BE2C (cell line): Measurements from ENCODE around the gene CUEDC2.
A peak's percentile ranks its signal among the peaks of the same experiment; 100 is the strongest.
"Not testable (repeated sequence)": the region's sequence is repeated elsewhere in the genome, so short reads cannot be mapped to it uniquely, and the experiment has no call there.

Experiments used
- DNase-seq: peaks from one replicate; pipeline ENCODE4 v3.0.0-alpha.2; 2020
- H3K27me3 ChIP-seq: fragments of 250-450 bp; sonication (Bioruptor Pico); 2 replicates; pipeline ENCODE4 v1.5.1; 2020; ENCODE audit warnings: mild to moderate bottlenecking
- H3K36me3 ChIP-seq: fragments of 250-450 bp; sonication (Bioruptor Pico); 2 replicates; pipeline ENCODE4 v1.5.1; 2020; ENCODE audit warnings: mild to moderate bottlenecking
- H3K4me1 ChIP-seq: fragments of 250-450 bp; sonication (Bioruptor Pico); 2 replicates; pipeline ENCODE4 v1.5.1; 2020
- H3K4me3 ChIP-seq: 2 replicates; pipeline ENCODE4 v1.5.1; 2011; ENCODE audit warnings: low read depth, low read length
- H3K9me3 ChIP-seq: fragments of 250-450 bp; sonication (Bioruptor Pico); 2 replicates; pipeline ENCODE4 v1.5.1; 2020
- TF ChIP-seq, protein P1 (sequence below): IDR thresholded peaks from 2 replicates; pipeline ENCODE4 v1.5.1; 2012; ENCODE audit warnings: mild to moderate bottlenecking, low read depth, low read length

CUEDC2 gene

DNA sequence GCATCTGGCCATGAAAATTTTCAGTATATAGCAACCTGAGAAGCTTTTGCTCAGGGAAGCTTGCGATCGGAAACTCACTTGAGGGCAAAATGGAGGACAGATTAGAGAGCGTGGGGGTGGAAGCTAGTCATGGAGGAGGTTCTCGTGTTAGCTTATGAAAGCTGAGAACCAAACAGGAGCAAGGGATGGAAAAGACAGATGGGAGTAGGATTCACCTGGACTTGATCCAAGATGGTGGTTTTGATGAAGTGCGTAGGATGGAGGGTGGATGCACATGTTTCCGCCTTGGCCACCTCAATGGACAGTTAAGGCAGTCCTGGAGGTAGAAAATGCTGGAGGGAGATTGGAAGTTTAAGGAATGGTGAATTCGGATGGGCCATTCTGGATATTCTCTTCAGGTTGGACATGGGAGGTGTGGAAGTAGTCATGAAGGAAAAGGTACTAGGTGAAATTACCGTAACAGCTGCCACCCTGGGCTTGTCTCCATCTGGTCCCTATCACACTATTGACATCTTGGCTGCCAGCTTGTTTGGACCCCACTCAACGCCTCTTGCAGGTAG, 25.3 kb upstream of the CUEDC2 start:
- H3K27me3 ChIP-seq: no peaks in the 10 kb centered on the region
- no peak for DNase-seq
- H3K9me3 ChIP-seq: no peaks in the 10 kb centered on the region
- no peaks in the 10 kb centered on the region; the same call in 1 of the 2 replicates for H3K4me1 ChIP-seq
- H3K36me3 ChIP-seq: no peaks in the 10 kb centered on the region
- no peak overlapping the region for H3K4me3 ChIP-seq
- TF ChIP-seq, protein P1, sequence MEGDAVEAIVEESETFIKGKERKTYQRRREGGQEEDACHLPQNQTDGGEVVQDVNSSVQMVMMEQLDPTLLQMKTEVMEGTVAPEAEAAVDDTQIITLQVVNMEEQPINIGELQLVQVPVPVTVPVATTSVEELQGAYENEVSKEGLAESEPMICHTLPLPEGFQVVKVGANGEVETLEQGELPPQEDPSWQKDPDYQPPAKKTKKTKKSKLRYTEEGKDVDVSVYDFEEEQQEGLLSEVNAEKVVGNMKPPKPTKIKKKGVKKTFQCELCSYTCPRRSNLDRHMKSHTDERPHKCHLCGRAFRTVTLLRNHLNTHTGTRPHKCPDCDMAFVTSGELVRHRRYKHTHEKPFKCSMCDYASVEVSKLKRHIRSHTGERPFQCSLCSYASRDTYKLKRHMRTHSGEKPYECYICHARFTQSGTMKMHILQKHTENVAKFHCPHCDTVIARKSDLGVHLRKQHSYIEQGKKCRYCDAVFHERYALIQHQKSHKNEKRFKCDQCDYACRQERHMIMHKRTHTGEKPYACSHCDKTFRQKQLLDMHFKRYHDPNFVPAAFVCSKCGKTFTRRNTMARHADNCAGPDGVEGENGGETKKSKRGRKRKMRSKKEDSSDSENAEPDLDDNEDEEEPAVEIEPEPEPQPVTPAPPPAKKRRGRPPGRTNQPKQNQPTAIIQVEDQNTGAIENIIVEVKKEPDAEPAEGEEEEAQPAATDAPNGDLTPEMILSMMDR: no peak

DNA sequence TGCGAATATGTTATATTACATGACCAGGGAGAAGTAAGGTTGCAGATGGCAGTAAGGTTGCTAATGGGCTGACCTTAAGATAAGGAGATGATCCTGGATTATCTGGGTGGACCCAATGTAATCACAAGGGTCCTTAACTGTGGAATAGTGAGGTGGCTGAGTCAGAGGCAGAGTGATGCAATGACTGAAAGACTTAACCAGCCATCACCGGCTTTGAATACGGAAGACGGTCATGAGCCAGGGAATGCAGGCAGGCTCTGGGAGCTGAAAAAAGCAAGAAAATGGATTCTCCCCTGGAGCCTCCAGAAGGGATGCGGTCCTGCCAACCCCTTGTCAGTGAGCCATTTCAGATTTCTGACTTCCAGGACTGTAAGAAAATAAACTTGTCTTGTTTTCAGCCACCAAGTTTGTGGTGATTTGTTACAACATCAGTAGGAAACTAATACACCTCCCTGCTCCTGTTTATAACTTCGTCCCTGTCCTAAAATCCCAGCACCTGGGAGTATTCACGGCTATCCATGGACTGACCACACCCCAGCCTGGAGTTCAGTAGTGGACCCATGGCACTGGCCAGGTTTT, 23.6 kb upstream of the CUEDC2 start:
- H3K4me3 ChIP-seq: no peak overlapping the region
- no peak for DNase-seq
- H3K4me1 ChIP-seq: no peaks in the 10 kb centered on the region
- no peaks in the 10 kb centered on the region for H3K36me3 ChIP-seq
- H3K27me3 ChIP-seq: no peaks in the 10 kb centered on the region
- TF ChIP-seq, protein P1: no peak
- H3K9me3 ChIP-seq: no peaks in the 10 kb centered on the region

DNA sequence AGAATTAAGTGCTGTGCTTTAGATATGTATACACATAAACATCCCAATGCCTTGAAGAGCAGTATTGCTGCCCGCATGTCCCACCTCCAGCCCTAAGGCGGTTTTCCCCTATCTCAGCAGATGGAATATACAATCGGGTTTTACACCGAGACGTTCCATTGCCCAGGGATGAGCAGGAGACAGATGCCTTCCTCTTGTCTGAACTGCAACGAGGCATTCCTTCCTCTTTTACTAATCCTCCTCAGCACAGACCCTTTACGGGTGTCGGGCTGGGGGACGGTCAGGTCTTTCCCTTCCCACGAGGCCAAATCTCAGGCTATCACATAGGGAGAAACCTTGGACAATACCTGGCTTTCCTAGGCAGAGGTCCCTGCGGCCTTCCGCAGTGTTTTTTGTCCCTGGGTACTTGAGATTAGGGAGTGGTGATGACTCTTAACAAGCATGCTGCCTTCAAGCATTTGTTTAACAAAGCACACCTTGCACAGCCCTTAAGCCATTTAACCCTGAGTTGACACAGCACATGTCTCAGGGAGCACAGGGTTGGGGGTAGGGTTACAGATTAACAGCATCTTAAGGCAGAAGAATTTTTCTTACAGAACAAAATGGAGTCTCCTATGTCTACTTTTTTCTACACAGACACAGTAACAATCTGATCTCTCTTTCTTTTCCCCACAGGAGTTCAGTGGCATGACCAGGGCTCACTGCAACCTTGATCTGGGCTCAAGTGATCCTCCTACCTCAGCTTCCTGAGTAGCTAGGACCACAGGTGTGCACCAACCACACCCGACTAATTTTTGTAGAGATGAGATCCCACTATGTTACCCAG, 22.5 kb upstream of the CUEDC2 start:
- DNase-seq, H3K4me1 ChIP-seq, H3K9me3 ChIP-seq, H3K27me3 ChIP-seq, H3K36me3 ChIP-seq, H3K4me3 ChIP-seq: not testable (repeated sequence)

DNA sequence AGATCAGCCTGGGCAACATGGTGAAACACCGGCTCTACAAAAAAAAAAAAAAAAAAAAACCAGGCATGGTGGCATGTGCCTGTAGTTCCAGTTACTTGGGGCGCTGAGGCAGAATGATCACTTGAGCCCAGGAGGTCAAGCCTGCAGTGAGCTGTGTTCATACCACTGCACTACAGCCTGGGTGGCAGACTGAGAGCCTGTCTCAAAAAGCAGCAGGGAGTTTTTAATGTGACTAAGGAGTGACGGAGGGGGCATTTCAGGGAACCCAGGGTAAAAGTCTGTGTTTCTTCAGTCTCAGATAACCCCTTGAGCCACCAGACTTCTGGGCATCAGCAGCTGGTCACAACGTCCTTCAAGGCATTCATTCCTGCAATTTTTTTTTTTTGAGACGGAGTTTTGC, 21.1 kb upstream of the CUEDC2 start:
- Histone ChIP-seq H3K36me3 (no peaks in the 10 kb centered on the region), H3K4me3 (no peak overlapping the region), H3K27me3 (no peaks in the 10 kb centered on the region)

GRCh38 chr10:102452672-102453340, 20.4 kb upstream of the CUEDC2 start:
- peak; percentile 38 for DNase-seq
- H3K36me3 ChIP-seq: no peaks in the 10 kb centered on the region
- H3K9me3 ChIP-seq: no peaks in the 10 kb centered on the region
- TF ChIP-seq, protein P1: no peak
- H3K27me3 ChIP-seq: no peaks in the 10 kb centered on the region
- no peaks in the 10 kb centered on the region for H3K4me1 ChIP-seq
- no peak overlapping the region for H3K4me3 ChIP-seq

More for the DNA sequence above, 21.1 kb upstream of the CUEDC2 start:
- Histone ChIP-seq H3K9me3 (no peaks in the 10 kb centered on the region), H3K4me1 (no peaks in the 10 kb centered on the region)
- TF ChIP-seq, protein P1: no peak
- DNase-seq: no peak

DNA sequence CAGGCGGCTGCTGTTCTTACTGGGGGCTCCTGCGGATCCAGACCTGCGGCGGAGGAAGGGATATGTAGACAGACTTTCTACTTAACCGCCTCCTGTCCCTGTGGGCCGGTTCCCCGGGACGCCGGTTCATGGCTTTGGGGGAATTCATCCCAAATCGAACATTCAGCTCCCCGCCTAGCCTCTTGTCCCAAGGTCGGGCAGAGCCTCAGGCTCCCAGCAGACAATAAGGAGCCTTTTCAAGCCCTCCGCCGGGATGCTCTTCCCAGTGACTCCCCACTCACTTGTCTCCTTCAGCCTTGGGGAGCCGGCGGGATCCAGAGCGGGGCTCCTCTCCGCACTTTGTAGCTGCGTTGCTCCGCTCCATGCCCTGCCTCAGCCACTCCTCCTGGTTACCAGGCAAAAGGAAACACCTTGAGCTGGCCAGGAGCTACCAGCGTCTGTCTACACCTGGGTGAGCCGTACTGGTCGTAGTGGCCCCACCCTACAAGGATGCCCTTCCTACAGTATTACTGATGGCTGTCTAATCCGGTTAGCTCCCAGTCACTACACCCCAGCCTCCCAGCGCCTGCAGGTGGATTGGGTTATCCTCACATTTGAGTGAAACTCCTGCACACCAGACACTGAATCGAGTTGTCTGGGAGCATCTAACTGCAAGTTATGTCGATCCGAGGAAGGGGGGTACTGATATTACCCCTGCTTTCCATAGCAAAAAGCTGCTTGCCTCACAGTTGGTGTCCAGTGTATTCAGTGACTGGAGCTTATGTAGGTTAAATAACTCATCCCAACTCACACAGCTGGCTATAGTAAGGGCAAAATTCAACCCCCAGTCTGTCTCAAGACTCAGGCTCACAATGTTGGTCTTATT, 19.0 kb upstream of the CUEDC2 start, which contains the start of gene C10orf95:
TSS of gene C10orf95 (minus strand) at position 439 of the 865 bp plus-strand sequence. CDS start 450 bp downstream, outside the sequence.
- Histone ChIP-seq H3K36me3 (no peaks in the 10 kb centered on the region), H3K4me3 (peak within 1 kb of the TSS; percentile 68), H3K4me1 (no peaks in the 10 kb centered on the region), H3K9me3 (no peaks in the 10 kb centered on the region), H3K27me3 (no peaks in the 10 kb centered on the region)
- TF ChIP-seq, protein P1: no peak
- DNase-seq: no peak
